ENCODE measurements around the gene NRG3.

NRG3 gene

GRCh38 chr10:82680608-82681007 lies 805.6 kb downstream of the NRG3 start:
- no peaks in the 10 kb centered on the region for H3K27me3 ChIP-seq (ENCODE audit: insufficient read depth, low read length)
- H3K79me1 ChIP-seq (ENCODE audit: low read length) = no peaks in the 10 kb centered on the region
- no peak overlapping the region for H3K14ac ChIP-seq (ENCODE audit: low read length)
- no peak overlapping the region for H3K23ac ChIP-seq (ENCODE audit: low read length)
- no peak overlapping the region for H3K4me3 ChIP-seq (ENCODE audit: low read depth, low read length)
- no peak overlapping the region for H3K18ac ChIP-seq (ENCODE audit: low read length)
- H2BK5ac ChIP-seq (ENCODE audit: low read depth, low read length, poor library complexity) = no peak overlapping the region
- WGBS (ENCODE audit: extremely low coverage, insufficient coverage, insufficient read length) = no CpG with 5 or more reads among the region's 3 CpGs
- H2AFZ ChIP-seq (ENCODE audit: insufficient read depth, low read length, poor library complexity) = no peak overlapping the region
- no peaks in the 10 kb centered on the region for H3K36me3 ChIP-seq (ENCODE audit: control insufficient read depth in 1 of 2, insufficient read depth in 2 of 2, low read length in 2 of 2)
- no peak for DNase-seq
- no peak overlapping the region for H2AK5ac ChIP-seq (ENCODE audit: low read length)
- H4K12ac ChIP-seq (ENCODE audit: low read depth, low read length) = no peak overlapping the region
- H3K9me3 ChIP-seq (ENCODE audit: insufficient read depth, low read depth, low read length) = no peaks in the 10 kb centered on the region
- H3K4me1 ChIP-seq (ENCODE audit: control insufficient read depth in 1 of 2, insufficient read depth in 2 of 2, low read length in 2 of 2) = no peaks in the 10 kb centered on the region
- no peaks in the 10 kb centered on the region for H3K79me2 ChIP-seq (ENCODE audit: control insufficient read depth, insufficient read depth, low read length, poor library complexity)
- H2BK120ac ChIP-seq (ENCODE audit: insufficient read depth, low read length, poor library complexity) = no peak overlapping the region
- H3K9ac ChIP-seq (ENCODE audit: low read length) = no peak overlapping the region
- H3K27ac ChIP-seq (ENCODE audit: low read depth, low read length) = no peak overlapping the region
- H2BK12ac ChIP-seq (ENCODE audit: low read length) = no peak overlapping the region
- no peak overlapping the region for H4K8ac ChIP-seq (ENCODE audit: low read depth, low read length)
- no peak overlapping the region for H3K4me2 ChIP-seq (ENCODE audit: low read length)
- H4K91ac ChIP-seq (ENCODE audit: low read depth, low read length) = no peak overlapping the region
- H3K4ac ChIP-seq (ENCODE audit: low read depth, low read length) = no peak overlapping the region

- no peak overlapping the region for H4K91ac ChIP-seq (ENCODE audit: low read depth, low read length)
- H3K23ac ChIP-seq (ENCODE audit: low read length) = no peak overlapping the region
- no peak overlapping the region for H3K18ac ChIP-seq (ENCODE audit: low read length)
- H3K4me2 ChIP-seq (ENCODE audit: low read length) = no peak overlapping the region
- no peak overlapping the region for H2AFZ ChIP-seq (ENCODE audit: insufficient read depth, low read length, poor library complexity)
- H3K4me3 ChIP-seq (ENCODE audit: low read depth, low read length) = no peak overlapping the region
- no peak overlapping the region for H2BK120ac ChIP-seq (ENCODE audit: insufficient read depth, low read length, poor library complexity)
- H4K12ac ChIP-seq (ENCODE audit: low read depth, low read length) = no peak overlapping the region
- no peaks in the 10 kb centered on the region for H3K36me3 ChIP-seq (ENCODE audit: control insufficient read depth in 1 of 2, insufficient read depth in 2 of 2, low read length in 2 of 2)
- WGBS (ENCODE audit: extremely low coverage, insufficient coverage, insufficient read length) = no CpG with 5 or more reads among the region's 4 CpGs
- H3K27me3 ChIP-seq (ENCODE audit: insufficient read depth, low read length) = no peaks in the 10 kb centered on the region
- H3K79me1 ChIP-seq (ENCODE audit: low read length) = no peaks in the 10 kb centered on the region
- H2BK5ac ChIP-seq (ENCODE audit: low read depth, low read length, poor library complexity) = no peak overlapping the region
- no peak overlapping the region for H3K4ac ChIP-seq (ENCODE audit: low read depth, low read length)
- H3K9ac ChIP-seq (ENCODE audit: low read length) = no peak overlapping the region
- no peak overlapping the region for H2BK12ac ChIP-seq (ENCODE audit: low read length)
- no peak overlapping the region for H3K14ac ChIP-seq (ENCODE audit: low read length)
- no peaks in the 10 kb centered on the region for H3K4me1 ChIP-seq (ENCODE audit: control insufficient read depth in 1 of 2, insufficient read depth in 2 of 2, low read length in 2 of 2)
- H3K9me3 ChIP-seq (ENCODE audit: insufficient read depth, low read depth, low read length) = no peaks in the 10 kb centered on the region
- no peak overlapping the region for H2AK5ac ChIP-seq (ENCODE audit: low read length)
- no peak overlapping the region for H3K27ac ChIP-seq (ENCODE audit: low read depth, low read length)
- H3K79me2 ChIP-seq (ENCODE audit: control insufficient read depth, insufficient read depth, low read length, poor library complexity) = no peaks in the 10 kb centered on the region
- DNase-seq = peak in 1 of 2 donors; percentile 21
- no peak overlapping the region for H4K8ac ChIP-seq (ENCODE audit: low read depth, low read length)
Observed at GRCh38 chr10:82683945-82684344, 809.0 kb downstream of the NRG3 start.

- no peak overlapping the region for H3K23ac ChIP-seq (ENCODE audit: low read length)
- H3K27ac ChIP-seq (ENCODE audit: low read depth, low read length) = no peak overlapping the region
- no peak overlapping the region for H3K4me3 ChIP-seq (ENCODE audit: low read depth, low read length)
- no peak overlapping the region for H3K14ac ChIP-seq (ENCODE audit: low read length)
- H3K18ac ChIP-seq (ENCODE audit: low read length) = no peak overlapping the region
- no peaks in the 10 kb centered on the region for H3K9me3 ChIP-seq (ENCODE audit: insufficient read depth, low read depth, low read length)
- no peak overlapping the region for H3K9ac ChIP-seq (ENCODE audit: low read length)
- no peak overlapping the region for H4K12ac ChIP-seq (ENCODE audit: low read depth, low read length)
- H2AFZ ChIP-seq (ENCODE audit: insufficient read depth, low read length, poor library complexity) = no peak overlapping the region
- no peaks in the 10 kb centered on the region for H3K27me3 ChIP-seq (ENCODE audit: insufficient read depth, low read length)
- H4K8ac ChIP-seq (ENCODE audit: low read depth, low read length) = no peak overlapping the region
- no peak overlapping the region for H2BK12ac ChIP-seq (ENCODE audit: low read length)
- no peak overlapping the region for H3K4me2 ChIP-seq (ENCODE audit: low read length)
- H2AK5ac ChIP-seq (ENCODE audit: low read length) = no peak overlapping the region
- no CpG with 5 or more reads among the region's 2 CpGs for WGBS (ENCODE audit: extremely low coverage, insufficient coverage, insufficient read length)
- H4K91ac ChIP-seq (ENCODE audit: low read depth, low read length) = no peak overlapping the region
- H3K36me3 ChIP-seq (ENCODE audit: control insufficient read depth in 1 of 2, insufficient read depth in 2 of 2, low read length in 2 of 2) = no peaks in the 10 kb centered on the region
- DNase-seq = no peak
- H3K79me2 ChIP-seq (ENCODE audit: control insufficient read depth, insufficient read depth, low read length, poor library complexity) = no peaks in the 10 kb centered on the region
- no peak overlapping the region for H2BK120ac ChIP-seq (ENCODE audit: insufficient read depth, low read length, poor library complexity)
- no peak overlapping the region for H3K4ac ChIP-seq (ENCODE audit: low read depth, low read length)
- no peaks in the 10 kb centered on the region for H3K79me1 ChIP-seq (ENCODE audit: low read length)
- H3K4me1 ChIP-seq (ENCODE audit: control insufficient read depth in 1 of 2, insufficient read depth in 2 of 2, low read length in 2 of 2) = no peaks in the 10 kb centered on the region
- no peak overlapping the region for H2BK5ac ChIP-seq (ENCODE audit: low read depth, low read length, poor library complexity)
Observed at GRCh38 chr10:82685087-82685486, 810.1 kb downstream of the NRG3 start.

- Histone ChIP-seq H3K9ac (ENCODE audit: low read length) (no peak overlapping the region), H3K23ac (ENCODE audit: low read length) (no peak overlapping the region), H2AFZ (ENCODE audit: insufficient read depth, low read length, poor library complexity) (no peak overlapping the region), H3K14ac (ENCODE audit: low read length) (no peak overlapping the region), H4K8ac (ENCODE audit: low read depth, low read length) (no peak overlapping the region), H3K4me1 (ENCODE audit: control insufficient read depth in 1 of 2, insufficient read depth in 2 of 2, low read length in 2 of 2) (no peaks in the 10 kb centered on the region), H2AK5ac (ENCODE audit: low read length) (no peak overlapping the region), H4K12ac (ENCODE audit: low read depth, low read length) (no peak overlapping the region), H4K91ac (ENCODE audit: low read depth, low read length) (peak overlapping the region; percentile 14), H3K4me3 (ENCODE audit: low read depth, low read length) (no peak overlapping the region), H3K9me3 (ENCODE audit: insufficient read depth, low read depth, low read length) (no peaks in the 10 kb centered on the region), H3K36me3 (ENCODE audit: control insufficient read depth in 1 of 2, insufficient read depth in 2 of 2, low read length in 2 of 2) (no peaks in the 10 kb centered on the region), H3K18ac (ENCODE audit: low read length) (no peak overlapping the region), H3K27ac (ENCODE audit: low read depth, low read length) (no peak overlapping the region), H3K79me2 (ENCODE audit: control insufficient read depth, insufficient read depth, low read length, poor library complexity) (no peaks in the 10 kb centered on the region), H3K79me1 (ENCODE audit: low read length) (no peaks in the 10 kb centered on the region), H3K4me2 (ENCODE audit: low read length) (no peak overlapping the region), H3K27me3 (ENCODE audit: insufficient read depth, low read length) (no peaks in the 10 kb centered on the region), H2BK5ac (ENCODE audit: low read depth, low read length, poor library complexity) (no peak overlapping the region), H3K4ac (ENCODE audit: low read depth, low read length) (no peak overlapping the region), H2BK12ac (ENCODE audit: low read length) (no peak overlapping the region), H2BK120ac (ENCODE audit: insufficient read depth, low read length, poor library complexity) (no peak overlapping the region)
- no CpG with 5 or more reads among the region's 2 CpGs for WGBS (ENCODE audit: extremely low coverage, insufficient coverage, insufficient read length)
- DNase-seq = no peak
Observed at GRCh38 chr10:82691211-82691610, 816.2 kb downstream of the NRG3 start.
